Body of pancreas (tissue), 4 donors: ENCODE measurements around the gene ASAP2. TPM values are rescaled to one million over a fixed set of nuclear protein-coding genes. Genes with fewer than 3 reads are reported as not detected.
A peak's percentile ranks its signal among the peaks of the same experiment; 100 is the strongest.

Experiments used
- ATAC-seq: fragments of 150-250 bp; one replicate; pipeline ENCODE4 v1.9.1; 2016
- DNase-seq, 4 donors: peaks; one replicate each; pipeline ENCODE4 v3.0.0-alpha.2; 2019
- H3K27ac ChIP-seq, 4 donors: fragments of 200-600 bp; sonication (generic); 1 replicate in 3 of 4; 2 replicates in 1 of 4; pipeline versions ENCODE4 v1.5.1 to v1.6.1; 2016 to 2019; ENCODE audit warnings: mild to moderate bottlenecking in 1 of 4, mixed read lengths in 1 of 4, moderate library complexity in 1 of 4
- H3K27me3 ChIP-seq, 2 donors: fragments of 200-600 bp; sonication (generic); one replicate each; pipeline ENCODE4 v1.6.0; 2016; ENCODE audit warnings: mild to moderate bottlenecking in 1 of 2
- H3K36me3 ChIP-seq, 2 donors: fragments of 200-600 bp; sonication (generic); replicated peaks in 1 of 2; 2 replicates each; pipeline ENCODE4 v1.5.1; 2016; ENCODE audit warnings: low read depth in 2 of 2; ENCODE audit not compliant: insufficient read depth in 1 of 2
- H3K4me1 ChIP-seq: fragments of 200-600 bp; sonication (generic); one replicate; pipeline ENCODE4 v1.6.0; 2016
- H3K4me3 ChIP-seq, 2 donors: fragments of 200-600 bp; sonication (generic); 1 replicate in 1 of 2; 2 replicates in 1 of 2; pipeline ENCODE4 v1.5.1; 2016 to 2019
- H3K9me3 ChIP-seq, 3 donors: fragments of 200-600 bp; sonication (generic); 1 replicate in 2 of 3; 2 replicates in 1 of 3; pipeline ENCODE4 v1.5.1; 2016
- POLR2A ChIP-seq, 3 donors: fragments of 450-650 bp; IDR thresholded peaks; one replicate each; pipeline ENCODE4 v1.6.1; 2016; ENCODE audit warnings: antibody characterized with exemption in 3 of 3, mild to moderate bottlenecking in 2 of 3
- WGBS, 2 donors: methylation state at CpG; one replicate each; pipeline ENCODE4 v1.1.5; 2017; 5-methylcytosine and 5-hydroxymethylcytosine counted together
- intact Hi-C: fragments of 100-400 bp; cut with DNase I; formaldehyde crosslinking; loops from one replicate; pipeline ENCODE4 v1.15.1; 2023
- total RNA-seq, 2 donors: library from RNA; depleted of rRNA; stranded (reverse); fragments of >200 nt; gene quantifications; one replicate each; pipeline ENCODE4 v1.1.0, GENCODE V29; 2016
- TF ChIP-seq, protein P1 (sequence below), 7 experiments: fragments of 450-650 bp in 4 of 7; fragments of 200-600 bp in 3 of 7; sonication (generic) in 3 of 7; IDR thresholded peaks; one replicate each; pipeline ENCODE4 v1.5.1; 2016 to 2019; ENCODE audit warnings: antibody characterized with exemption in 7 of 7

Gene ASAP2
- total RNA-seq, 2 donors from 2014 or later: 12.5 to 23.7 TPM

DNA sequence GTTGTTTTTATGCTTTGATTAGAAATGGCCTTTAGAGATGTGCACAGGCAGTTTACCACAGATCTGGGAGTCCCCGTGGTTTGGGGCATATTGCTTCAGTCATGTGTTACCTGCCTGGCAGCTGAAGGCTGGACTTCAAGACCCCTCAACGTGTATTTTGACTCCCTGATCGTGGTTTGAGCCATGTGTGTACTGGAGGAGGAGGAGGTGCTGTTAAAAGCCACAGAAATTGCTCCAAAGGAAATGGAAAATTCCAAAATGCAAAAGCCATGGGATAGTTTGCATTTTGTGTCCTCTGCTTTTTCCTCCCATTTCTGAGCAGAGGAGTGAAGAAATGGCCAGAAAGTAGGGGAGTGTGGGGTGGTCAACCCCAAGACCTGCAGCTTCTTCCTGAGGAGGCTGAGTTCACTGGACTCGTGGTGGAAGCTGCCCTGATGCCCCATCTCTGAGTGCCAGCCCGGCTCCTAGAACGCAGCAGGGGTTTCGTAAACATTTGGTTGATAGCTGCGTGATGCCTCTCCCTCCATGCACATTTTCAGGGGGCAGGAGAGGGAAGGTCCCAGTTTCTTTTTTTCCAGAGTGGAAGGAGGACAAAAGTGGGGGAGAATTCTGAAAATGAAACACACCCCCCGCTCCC, 171.0 kb downstream of the ASAP2 start:
- intact Hi-C loops: no loop called here
- Histone ChIP-seq H3K4me3 (no peak overlapping the region), H3K4me1 (no peaks in the 10 kb centered on the region), H3K36me3 (peaks cover 0 to 4% of the 10 kb centered on the region in 2 donors), H3K9me3 (no peaks in the 10 kb centered on the region), H3K27ac (peak overlapping the region in 1 of 4 donors; percentile 29), H3K27me3 (no peaks in the 10 kb centered on the region)
- ATAC-seq (no peak), DNase-seq (no peak)
- WGBS, 2 donors: 75% methylated on average over 9 of the region's 9 CpGs
- TF ChIP-seq, protein P1, sequence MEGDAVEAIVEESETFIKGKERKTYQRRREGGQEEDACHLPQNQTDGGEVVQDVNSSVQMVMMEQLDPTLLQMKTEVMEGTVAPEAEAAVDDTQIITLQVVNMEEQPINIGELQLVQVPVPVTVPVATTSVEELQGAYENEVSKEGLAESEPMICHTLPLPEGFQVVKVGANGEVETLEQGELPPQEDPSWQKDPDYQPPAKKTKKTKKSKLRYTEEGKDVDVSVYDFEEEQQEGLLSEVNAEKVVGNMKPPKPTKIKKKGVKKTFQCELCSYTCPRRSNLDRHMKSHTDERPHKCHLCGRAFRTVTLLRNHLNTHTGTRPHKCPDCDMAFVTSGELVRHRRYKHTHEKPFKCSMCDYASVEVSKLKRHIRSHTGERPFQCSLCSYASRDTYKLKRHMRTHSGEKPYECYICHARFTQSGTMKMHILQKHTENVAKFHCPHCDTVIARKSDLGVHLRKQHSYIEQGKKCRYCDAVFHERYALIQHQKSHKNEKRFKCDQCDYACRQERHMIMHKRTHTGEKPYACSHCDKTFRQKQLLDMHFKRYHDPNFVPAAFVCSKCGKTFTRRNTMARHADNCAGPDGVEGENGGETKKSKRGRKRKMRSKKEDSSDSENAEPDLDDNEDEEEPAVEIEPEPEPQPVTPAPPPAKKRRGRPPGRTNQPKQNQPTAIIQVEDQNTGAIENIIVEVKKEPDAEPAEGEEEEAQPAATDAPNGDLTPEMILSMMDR (IDR thresholded peaks at IDR 0.05): no peak
- TF ChIP-seq POLR2A (IDR thresholded peaks at IDR 0.05): no peak

DNA sequence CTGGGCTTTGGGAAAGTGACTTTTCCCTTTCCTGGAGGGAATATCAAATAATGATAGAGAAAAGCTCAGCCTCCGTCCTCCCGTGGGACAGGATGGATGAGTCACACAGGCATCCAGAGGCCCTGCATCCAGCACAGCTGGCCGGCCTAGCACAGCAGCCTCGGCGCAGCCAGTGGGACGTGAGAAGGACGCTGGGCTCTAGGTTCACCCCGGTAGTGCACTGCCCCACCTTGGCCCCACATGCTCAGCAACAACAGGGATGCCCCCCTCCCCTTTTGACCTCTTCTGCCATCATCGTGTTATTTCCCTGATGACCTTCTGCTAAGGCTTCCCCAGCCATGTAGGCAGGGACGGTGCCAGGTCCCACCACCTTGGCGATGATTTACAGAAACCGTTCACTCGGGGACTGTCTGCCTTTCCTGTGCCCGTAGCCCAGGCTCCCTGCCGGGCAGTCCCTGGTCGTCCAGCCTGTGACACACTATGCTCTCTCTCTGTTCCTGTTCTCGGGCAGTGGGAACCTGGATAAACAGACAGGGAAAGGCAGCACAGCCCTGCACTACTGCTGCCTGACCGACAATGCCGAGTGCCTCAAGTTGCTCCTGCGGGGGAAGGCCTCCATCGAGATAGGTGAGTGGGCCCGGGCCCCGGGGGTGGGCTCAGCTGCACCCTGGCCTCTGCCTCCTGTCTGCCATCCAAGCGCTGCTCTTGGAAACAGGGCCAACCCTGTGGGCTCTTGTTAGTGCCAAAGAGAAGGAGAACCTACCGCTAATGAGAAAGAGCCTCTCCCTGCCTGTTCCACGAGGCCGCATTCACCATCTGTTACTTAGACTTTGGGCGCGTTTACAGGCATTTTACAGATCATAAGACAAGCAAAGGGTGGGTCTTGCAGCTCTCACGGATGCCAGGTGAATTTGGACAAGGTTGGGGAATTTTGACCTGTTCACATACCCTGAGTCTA, 172.1 kb downstream of the ASAP2 start:
- ATAC-seq: peak; percentile 66
- intact Hi-C loops: no loop called here

DNA sequence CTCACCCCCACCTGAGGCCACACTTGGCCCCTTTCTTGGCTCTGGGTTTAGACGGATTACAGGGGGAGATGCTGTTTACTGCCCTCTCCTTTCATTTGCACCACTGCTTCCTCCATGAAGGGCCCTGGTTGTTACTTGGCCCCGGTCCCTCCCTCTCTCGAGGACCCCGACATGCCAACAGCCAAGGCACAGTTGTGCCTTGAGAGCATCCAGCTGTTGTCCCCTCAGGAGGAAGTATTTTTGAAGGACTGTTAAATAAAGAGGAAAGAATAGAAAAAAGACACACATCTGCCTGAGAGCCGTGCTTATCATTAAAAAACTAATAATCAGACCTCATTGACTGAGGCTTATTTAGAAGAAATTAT, 172.8 kb downstream of the ASAP2 start:
- TF ChIP-seq, protein P1 (IDR thresholded peaks at IDR 0.05): no peak
- TF ChIP-seq POLR2A (IDR thresholded peaks at IDR 0.05): no peak
- Histone ChIP-seq H3K9me3 (no peaks in the 10 kb centered on the region), H3K27ac (no peak overlapping the region), H3K4me1 (no peaks in the 10 kb centered on the region), H3K4me3 (no peak overlapping the region), H3K27me3 (no peaks in the 10 kb centered on the region), H3K36me3 (peaks cover 0 to 4% of the 10 kb centered on the region in 2 donors)
- intact Hi-C loops: no loop called here
- ATAC-seq: no peak
- DNase-seq: no peak
- WGBS, 2 donors: 96 to 99% methylated on average over 5 of the region's 5 CpGs

More for the DNA sequence above, 172.1 kb downstream of the ASAP2 start:
- H3K9me3 ChIP-seq: no peaks in the 10 kb centered on the region
- peaks cover 0 to 4% of the 10 kb centered on the region in 2 donors for H3K36me3 ChIP-seq
- DNase-seq: peak; percentile 28 to 49 (median 34)
- peak overlapping the region in 1 of 4 donors; percentile 29 for H3K27ac ChIP-seq
- H3K4me1 ChIP-seq: no peaks in the 10 kb centered on the region
- no peaks in the 10 kb centered on the region for H3K27me3 ChIP-seq
- WGBS, 2 donors: 86 to 88% methylated on average over 27 to 30 of the region's 30 CpGs
- H3K4me3 ChIP-seq: no peak overlapping the region
- TF ChIP-seq, protein P1 (IDR thresholded peaks at IDR 0.05): no peak
- TF ChIP-seq POLR2A (IDR thresholded peaks at IDR 0.05): no peak

DNA sequence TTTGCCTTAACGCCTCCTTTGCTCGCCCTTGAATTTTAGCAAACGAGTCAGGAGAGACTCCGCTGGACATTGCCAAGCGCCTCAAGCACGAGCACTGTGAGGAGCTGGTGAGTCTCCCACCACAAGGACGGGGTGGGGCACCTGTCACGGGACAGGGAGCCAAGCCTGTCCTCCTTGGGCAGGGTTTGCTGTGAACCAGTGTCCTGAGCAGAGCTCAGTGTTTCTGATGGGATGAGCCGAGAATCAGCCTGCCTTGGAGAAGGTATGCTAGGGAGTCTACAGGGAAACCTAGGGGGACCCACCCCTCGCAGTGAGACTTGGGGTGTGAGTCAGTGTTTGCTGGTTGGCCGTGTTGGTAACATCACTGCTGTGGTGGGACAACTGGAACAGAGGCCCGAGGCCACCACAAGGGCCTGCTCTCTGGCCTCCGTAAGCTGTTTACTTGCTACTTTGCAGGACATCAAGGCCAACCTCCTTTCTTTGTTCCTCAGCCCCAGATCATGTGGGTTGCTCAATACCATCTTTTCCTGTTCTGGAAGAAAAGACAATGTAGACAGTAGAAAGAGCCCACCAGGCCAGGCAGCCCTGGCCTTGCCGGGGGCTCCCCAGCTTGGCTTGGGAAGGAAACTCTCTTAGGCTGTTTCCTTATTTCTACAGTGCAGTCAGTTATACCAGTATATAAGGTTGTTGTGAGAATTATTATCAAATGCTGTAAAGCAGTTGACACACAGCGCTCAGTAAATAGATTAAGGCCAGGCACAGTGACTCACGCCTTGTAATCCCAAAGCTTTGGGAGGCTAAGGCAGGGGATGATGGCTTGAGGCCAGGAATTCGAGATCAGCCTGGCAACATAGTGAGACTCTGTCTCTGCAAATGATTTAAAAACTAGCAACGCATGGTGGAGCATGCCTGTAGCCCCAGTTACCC, 174.4 kb downstream of the ASAP2 start:
- Histone ChIP-seq H3K27ac (peak overlapping the region in 2 of 4 donors; percentile 30 to 58), H3K27me3 (no peaks in the 10 kb centered on the region), H3K4me3 (no peak overlapping the region), H3K9me3 (no peaks in the 10 kb centered on the region), H3K36me3 (peaks cover 0 to 4% of the 10 kb centered on the region in 2 donors), H3K4me1 (no peaks in the 10 kb centered on the region)
- ATAC-seq (peak; percentile 61), DNase-seq (peak in 3 of 4 donors; percentile 27 to 65 (median 48))
- WGBS, 2 donors: 84 to 88% methylated on average over 14 to 18 of the region's 18 CpGs
- TF ChIP-seq, protein P1 (IDR thresholded peaks at IDR 0.05): no peak
- TF ChIP-seq POLR2A (IDR thresholded peaks at IDR 0.05): no peak
- intact Hi-C loops: no loop called here
